GM19328 (cell line): ENCODE results near the gene DMXL1.
A peak's percentile ranks its signal among the peaks of the same experiment; 100 is the strongest.

Source experiments
- ATAC-seq: cut with Tn5 transposase; IDR thresholded peaks from one replicate; pipeline ENCODE4 v1.9.1; 2021; ENCODE audit warnings: mild to moderate bottlenecking, moderate library complexity; ENCODE audit not compliant: unreplicated experiment

DMXL1 gene

DNA sequence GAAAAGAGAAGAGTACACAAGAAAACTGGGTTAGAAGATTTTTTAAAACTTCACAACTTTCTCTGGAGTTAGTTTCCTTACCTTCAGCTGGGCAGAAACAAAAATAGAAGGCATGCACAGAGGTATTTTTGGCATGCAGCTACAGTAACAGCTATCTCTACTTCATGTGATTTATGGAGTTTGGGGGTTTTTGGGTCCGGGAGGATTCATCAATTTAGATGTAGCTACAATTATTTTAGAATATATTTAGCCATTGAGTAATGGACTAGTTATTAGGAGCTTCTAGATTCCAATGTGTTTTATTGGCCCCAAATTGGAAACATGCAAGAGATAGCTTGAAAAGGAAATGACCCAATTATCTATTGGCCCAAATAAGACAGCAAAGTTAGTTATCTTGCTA lies 193.3 kb downstream of the DMXL1 start:
- ATAC-seq = no peak

DNA sequence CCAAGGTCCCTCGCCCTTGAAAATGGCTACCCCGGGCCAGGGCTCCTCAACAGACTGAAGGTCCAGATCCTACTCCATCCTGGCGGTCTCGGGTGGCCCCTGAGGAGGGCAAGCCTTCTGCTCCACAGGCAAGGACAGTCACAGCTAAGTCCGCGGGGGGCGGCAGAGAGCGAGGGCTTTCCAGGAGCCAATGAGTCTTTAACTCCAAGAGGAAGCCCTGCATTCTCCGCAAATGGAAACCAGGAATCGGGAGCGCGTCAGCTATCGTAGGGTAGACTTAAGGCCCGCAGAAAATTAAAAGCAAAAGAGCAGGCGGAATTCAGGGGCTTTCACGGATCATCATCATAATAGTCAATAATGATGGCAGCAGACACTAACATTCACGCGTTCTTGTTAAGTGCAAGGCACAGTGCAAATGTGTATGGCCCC lies 197.1 kb downstream of the DMXL1 start:
- peak; percentile 59 for ATAC-seq

DNA sequence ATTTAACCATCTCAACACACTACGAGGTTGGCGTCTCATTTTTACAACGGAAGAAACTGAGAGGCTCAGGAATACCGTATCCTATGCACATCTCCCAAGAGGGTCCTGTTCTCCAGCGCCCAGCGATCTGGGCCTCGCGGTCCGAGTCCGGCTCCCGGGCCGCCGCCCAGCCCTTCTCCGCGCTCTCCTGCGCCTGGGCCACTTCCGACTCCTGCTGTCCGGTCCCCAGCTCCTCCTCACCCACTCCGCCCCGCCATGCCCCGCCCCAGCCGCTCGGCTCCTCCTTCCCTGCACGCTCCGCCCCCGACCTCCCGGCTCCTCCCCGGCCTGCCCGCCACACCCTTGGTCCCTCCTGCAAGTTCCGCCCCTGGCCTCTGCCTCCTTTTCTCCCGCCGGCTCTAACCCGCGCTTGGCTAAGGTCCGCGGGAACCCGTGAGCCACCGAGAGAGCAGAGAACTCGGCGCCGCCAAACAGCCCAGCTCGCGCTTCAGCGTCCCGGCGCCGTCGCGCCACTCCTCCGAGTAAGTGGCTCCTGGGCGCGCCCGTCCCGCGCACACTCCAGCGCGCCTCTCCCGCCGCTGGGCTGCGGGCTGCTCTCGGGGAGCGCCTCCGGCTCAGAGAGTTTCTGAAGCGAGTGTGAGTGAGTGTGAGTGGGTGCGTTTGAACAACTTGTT lies 197.6 kb downstream of the DMXL1 start:
- peak; percentile 89 for ATAC-seq

DNA sequence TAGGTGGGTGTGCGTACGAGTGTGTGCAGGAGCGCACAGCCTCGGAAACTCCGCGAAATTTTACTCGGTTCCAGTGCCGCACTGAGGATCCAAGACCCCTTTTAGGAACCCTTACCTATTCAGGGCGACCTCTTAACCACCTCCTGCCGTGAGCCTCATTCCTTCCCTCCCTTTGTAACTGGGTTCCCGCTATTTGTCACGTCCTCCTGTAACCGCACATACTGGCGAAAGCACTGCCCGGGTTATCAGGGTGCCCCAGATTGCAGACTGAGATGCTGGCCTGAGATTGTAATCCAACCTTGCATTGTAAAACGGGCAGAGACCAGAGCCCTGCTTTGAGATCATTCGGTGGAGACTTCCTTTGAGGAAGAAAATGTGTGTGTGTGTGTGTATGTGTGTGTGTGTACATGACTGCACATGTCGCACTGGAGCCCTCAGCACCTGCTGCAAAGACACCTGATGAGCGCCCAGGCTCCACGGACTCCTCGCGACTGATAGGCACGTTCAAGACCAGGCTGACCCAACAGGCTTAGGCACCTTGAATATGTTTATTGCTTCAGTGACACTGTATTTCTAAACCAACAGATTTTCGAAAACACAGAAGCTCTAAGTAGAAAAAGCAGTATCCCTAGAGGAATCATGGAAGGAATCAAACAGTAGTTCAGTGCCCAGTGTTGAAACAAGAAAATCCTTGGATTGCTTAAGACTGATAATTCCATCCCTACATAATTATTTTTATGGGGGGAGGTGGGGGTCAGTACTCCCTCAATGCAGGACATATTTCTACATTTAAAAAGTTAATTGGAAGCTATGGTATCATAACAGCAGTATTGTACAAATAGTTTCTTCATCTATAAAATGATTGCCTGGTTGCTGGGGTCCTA lies 198.4 kb downstream of the DMXL1 start:
- no peak for ATAC-seq

DNA sequence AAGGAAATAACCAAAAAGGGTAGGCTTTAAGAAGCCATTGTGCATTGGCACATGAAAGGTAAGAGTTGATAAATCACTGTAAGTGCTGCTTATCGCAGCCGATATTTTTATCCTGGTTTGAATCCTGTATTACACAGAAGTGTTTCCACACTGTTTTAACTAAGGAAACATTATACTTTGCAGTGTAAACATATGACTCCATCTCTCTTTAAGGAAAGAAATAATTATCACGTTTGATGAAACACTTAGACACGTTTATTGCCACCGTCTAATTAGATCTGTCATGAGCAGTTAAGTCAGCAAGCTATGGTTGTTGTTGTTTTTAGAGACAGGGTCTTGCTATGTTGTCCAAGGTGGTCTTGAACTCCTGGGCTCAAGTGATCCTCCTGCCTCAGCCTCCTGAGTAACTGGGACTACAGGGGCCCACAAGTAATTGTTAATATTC lies 199.3 kb downstream of the DMXL1 start:
- ATAC-seq = no peak

DNA sequence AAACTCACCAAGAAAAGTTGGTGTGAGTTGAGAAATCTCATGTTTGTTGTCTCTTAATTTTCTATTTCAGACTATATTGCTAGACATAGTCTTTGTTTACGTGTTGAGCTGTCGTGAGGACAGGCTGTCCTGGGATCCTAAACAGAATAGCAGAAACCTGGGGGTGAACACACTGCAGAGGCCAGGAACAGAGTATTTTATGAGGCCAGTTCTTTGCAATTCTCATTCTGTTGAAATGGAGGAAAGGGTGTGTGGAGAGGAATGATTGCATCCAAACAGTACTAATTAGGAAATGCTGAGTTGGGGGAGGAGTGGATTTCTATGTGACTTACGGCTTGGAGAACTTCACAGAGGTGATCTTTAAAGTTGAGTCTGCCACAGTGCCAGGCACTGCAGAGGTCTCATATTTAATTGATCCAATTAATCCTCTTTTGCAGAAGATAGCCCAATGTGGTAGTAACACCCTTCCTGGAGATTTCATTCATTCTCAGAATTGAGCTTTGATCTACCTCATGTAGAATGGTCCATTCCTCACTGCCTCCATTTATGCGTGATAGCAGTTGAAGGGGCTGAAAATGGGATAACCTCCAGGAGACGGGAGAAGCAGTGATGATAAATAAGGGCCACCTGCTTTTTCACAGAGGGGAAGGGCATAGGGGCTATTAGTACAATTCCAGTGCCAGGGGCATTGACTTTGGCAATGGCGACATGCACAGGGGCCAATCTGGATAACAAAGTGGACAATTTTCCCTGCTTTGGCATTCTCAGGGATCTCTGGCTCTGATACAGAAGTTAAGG lies 200.3 kb downstream of the DMXL1 start:
- ATAC-seq = no peak

DNA sequence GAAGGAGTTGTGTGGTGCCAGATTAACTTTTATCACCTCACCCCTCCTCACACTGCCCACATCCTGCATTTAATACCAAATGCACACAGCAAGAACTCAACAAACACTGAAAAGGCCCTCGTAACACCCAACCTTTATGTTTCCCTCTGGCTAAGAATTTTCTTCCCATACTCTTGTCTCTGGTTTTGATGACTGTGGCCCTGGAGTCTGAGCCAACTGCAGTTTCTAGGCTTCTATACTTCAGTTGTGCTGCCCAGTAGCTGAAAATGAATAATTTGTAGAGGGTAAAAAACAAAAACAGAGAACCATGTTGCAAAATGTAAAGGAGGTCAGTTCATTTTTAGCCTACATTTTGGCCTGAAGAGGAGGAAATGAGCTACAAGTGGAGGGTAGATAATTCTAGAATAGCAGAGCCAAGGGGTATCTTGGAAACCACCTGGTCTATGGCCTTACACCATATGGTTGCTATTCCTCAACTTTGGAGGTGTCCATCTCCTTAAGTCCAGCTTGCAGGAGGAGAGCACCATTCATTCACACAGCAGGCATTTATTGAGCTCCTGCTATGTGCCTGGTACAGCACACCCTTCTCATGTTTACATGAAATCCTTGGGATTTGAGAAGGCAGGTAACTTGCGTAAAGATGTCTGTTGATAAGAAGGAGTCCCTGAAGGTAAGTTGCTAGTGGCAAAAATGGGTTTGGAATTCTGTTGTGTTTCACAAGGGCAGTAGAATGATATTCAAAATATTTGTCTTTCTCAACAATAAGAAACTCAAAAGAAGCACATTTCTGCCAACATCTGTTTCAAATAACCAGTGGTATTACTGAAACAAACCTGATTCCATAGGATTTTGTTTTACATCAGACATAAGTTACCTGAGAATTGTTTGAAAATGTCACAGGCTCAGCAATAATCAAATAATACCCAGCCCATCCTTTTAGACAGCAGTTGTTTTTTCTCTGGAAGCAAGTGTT lies 201.2 kb downstream of the DMXL1 start:
- no peak for ATAC-seq

DNA sequence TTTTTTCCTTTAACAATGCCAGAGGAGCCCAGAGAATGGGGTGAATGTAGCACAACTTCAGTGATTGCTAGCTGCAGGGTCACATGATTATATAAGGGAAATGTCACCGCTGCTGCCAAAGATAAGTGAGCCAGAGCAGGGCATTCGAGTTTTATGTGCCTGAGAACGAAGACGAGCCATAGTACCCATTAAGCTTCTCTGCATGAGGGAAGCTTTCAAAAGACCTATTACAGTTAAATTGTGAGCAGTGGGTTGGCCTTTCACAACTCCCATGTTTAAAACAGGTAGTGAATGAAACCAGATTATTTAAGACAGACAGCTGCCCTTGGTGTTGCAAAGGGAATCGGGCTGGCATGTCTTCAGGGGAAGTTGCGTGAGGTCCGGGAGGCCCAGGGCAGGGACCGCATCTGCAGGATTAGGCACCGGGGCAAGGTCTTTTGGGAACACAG lies 202.5 kb downstream of the DMXL1 start:
- no peak for ATAC-seq

DNA sequence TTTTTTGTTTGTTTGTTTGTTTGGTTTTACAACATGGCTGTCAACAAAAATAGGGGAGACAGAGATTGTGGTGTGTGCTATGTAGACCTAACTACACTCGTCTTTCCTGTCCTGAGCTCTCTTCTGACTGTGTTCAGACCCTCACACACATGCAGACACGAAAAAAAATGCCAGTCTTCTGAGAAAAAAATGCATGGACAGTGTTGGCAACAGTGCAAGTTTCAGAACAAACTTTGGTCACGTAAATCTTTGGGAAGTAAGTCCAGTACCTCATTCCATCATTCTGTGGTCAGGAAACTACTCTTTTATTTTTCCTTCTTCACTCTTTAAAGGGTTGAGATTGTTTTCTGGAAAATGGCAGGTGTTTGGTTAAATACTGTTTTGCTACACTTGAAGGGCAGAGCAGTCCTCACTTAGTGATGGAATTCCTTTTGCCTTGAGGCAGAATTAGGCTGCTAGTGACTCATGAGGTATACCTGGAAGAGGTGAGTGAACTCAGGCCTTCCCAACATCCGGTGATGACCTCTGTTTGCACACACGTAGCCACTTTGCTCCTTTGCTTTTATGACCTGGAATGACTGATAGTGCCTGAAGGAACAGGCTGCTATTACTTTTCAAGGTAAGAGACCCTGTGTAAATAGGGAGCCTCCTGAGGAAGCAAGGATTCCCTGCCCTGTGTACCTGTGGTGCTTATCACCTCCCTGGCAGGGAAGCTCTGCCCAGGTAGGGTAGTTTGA lies 203.3 kb downstream of the DMXL1 start:
- ATAC-seq = no peak

DNA sequence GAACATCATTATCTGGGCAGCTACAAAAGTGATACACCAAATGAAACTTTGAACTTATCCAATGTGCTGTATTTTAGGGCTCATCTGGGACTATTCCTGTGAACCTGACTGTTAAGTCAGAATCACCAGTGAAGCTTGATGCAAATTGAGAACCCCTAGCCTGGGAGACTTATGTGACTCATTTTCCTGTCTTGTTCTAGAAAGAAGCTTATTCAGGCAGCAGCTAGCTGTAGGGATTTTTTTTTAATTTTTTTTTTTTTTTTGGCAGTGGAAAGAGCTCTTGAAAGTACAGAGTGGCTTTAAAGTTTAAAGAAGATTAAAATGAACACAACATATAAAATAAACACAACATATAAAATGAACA lies 203.9 kb downstream of the DMXL1 start:
- ATAC-seq = peak; percentile 24

DNA sequence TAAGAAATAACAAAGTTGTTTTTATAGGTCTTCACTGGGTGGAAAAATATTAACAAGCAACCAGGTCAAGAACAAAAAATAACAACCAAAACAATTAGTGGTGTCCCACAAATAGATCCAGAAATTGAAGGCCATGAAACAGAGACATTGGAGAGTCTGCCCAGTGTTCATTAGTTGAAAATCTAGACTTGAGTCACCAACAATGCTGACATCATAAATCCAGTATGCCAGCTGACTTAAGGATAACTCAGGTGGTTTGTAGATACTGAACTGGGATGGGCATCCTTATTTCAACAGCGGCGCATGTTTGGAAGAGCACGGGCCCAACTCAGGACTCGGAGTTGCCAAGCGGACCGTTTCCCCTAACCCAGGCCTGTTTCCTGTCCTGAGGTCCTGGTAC lies 204.3 kb downstream of the DMXL1 start:
- ATAC-seq = peak; percentile 2

DNA sequence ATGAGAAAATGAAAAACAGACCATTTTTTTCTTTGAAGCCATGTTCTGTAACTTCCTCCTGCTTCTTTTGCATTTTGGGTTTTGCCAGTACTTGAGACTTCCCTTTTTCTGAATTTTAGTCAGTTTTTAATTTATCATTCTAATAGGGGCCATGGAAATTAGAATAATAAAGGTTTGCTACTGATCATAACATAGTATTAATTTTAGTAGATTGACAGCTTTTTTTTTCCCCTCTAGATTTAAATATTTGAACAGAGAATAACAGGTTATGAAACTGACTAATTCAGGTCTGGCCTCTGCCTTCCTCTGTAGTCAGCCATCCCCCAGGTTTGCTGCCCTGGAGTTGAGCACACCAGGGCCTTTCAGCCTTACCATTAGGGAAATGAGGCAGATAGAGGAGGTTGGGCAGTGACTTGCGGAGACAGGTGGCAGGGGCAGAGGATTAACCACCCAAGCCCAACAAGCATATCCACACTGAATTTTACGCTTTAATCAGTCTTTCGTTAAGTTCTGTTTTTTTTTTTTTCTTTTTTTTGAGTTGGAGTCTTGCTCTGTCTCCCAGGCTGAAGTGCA lies 204.8 kb downstream of the DMXL1 start:
- ATAC-seq = peak; percentile 82

DNA sequence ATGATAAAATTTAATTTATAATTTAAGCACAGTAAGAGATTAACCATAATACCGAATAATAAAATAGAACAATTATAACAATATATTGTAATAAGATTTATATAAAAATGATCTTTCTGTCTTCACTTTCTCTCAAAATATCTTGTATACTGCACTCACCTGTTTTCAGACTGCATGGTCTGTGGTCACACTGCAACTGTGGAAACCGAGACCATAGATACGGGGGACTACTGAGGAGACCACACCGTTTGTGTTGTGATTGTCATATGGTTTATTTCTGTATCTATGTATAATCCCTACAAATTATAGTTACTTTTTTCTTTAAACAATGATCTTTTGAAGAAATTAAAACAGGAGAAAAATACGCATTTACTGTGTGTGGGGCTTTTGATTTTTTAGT lies 206.1 kb downstream of the DMXL1 start:
- no peak for ATAC-seq

DNA sequence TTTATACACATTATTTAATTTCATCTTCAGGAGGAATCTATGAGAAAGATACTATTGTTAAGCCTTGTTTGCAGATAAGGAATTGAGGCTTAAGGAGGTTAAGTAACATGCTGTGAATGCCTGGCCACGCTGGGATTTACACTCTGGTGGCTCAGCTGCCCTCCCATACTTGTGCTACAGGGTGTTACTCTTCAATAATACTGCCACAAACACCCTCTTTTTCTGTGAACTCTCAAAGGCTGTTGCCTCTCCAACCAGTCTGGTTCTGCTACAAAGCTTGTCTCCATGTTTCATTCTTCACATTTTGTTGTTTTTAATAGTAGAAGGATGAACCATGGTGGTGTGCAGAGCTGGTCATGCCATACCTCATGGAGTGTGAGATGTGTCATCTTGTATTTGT lies 208.2 kb downstream of the DMXL1 start:
- no peak for ATAC-seq

DNA sequence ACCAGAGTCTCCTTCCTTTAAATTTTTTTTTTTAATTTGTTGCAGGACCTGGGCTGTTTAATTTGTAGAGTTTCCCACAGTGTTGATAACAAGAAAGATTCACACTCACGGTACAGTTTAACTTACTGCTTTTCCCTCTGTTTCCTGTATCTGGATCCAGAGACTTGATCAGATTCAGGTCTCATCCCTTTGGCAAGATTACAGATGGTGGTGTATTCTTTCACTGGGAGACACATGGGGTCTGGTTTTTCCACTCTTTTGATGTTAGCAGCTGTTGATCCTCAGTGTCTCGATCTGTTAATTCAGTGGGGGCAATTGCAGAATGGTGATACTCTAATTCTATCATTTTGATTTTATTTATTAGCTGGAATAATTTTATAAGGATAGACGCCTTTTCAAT lies 209.5 kb downstream of the DMXL1 start:
- no peak for ATAC-seq

DNA sequence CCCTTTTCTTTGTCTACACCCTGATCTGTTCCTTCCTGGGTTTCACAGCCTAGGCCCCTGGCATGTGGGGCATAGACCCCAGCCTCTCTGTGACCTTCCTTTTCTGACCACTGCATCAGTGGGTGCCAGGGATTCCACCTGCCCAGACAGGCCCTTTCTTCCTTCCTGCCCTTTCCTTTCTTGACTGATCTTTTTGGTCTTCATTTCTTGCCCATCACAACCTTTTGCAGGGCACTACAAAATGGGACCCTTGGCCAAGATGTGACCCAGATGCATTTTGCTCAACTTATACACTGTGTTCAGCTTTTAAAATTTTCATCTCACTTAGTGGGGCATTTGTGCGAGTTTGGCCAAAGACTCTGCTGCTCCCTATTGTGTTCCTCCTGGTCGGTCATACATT lies 211.7 kb downstream of the DMXL1 start:
- no peak for ATAC-seq

DNA sequence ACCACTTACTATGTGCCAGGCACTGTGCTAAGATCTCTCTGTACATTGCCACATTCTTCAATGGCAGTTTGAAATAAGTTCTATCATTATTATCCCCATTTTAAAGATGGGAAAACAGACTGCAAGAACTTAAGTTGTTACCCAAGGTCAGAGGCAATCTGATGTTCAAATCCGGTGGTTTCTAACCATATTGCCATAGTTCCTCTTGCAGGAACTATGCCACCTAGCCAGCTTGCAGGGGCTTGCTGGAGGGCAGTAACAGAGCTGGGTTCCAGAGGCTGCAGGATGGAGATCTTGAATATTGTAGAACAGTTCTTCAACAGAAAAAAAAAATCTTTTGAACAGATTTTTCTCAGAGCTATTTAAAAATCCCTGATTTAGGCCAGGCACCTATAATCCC lies 213.1 kb downstream of the DMXL1 start:
- no peak for ATAC-seq

DNA sequence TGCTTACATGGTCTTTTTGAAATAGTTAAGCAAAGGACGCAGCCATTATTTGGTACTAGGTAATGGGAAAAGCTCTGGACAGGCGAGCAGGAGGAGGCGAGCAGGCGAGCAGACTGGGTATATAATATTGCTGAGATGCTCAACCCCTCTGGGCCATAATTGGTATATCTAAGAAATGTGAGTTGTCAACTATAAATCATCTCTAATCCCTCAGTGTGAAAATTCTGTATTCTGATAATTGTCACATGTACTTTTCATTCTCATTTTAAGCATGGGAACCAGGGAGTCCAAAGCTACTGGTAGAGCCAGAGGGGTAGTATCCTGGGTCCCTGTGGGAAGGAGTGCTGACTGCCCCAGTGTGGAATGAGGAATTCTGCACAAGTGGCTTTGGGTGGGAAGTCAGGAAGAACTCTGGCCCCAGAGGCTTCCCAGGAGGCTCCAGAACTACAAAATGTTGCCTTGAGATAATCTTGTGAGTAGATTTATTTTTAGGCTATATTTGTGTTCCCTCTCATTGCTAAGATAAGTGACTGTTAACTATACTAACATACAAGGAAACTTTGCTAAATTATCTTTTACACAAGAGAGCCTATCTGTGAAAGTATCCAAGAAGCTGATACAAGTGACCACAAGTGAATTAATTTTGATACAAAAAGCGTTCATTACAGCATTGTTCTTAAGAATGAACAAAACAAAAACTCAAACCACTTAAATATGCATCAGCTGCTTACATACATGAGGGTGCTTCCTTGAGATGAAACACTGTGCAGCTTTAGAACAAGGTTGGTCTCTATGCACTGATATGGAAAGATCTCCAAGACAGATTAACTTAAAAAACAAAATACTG lies 214.4 kb downstream of the DMXL1 start:
- no peak for ATAC-seq
